ENCODE measurements around the gene RBFOX1. TPM values are rescaled to one million over a fixed set of nuclear protein-coding genes. Genes with fewer than 3 reads are reported as not detected.

Gene RBFOX1
- total RNA-seq, 1 donor: not detected

DNA sequence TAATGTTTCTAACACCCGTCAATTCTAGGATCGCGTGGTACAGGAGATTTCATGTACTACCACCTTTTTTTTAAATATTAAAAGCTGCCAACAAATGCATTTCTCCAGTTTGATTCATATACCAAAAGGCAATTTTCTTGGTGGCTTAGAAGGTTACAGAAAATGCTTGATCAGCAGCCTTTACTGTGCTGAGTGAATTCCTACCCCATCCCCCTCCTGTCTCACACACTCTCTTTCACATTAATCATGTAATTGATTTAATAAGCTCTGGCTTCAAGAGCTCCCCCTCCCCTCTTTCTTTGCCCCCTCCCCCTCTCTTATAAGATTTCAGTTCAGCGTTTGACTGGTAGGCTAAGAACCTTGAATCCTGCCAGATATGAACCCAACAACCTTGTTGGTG, 110.5 kb downstream of the RBFOX1 start:
- TF ChIP-seq, protein P1, sequence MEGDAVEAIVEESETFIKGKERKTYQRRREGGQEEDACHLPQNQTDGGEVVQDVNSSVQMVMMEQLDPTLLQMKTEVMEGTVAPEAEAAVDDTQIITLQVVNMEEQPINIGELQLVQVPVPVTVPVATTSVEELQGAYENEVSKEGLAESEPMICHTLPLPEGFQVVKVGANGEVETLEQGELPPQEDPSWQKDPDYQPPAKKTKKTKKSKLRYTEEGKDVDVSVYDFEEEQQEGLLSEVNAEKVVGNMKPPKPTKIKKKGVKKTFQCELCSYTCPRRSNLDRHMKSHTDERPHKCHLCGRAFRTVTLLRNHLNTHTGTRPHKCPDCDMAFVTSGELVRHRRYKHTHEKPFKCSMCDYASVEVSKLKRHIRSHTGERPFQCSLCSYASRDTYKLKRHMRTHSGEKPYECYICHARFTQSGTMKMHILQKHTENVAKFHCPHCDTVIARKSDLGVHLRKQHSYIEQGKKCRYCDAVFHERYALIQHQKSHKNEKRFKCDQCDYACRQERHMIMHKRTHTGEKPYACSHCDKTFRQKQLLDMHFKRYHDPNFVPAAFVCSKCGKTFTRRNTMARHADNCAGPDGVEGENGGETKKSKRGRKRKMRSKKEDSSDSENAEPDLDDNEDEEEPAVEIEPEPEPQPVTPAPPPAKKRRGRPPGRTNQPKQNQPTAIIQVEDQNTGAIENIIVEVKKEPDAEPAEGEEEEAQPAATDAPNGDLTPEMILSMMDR (IDR thresholded peaks at IDR 0.05; ENCODE audit: insufficient read depth, low read depth, low read length): no peak
- no peak for DNase-seq (ENCODE audit: low read depth)
- H3K4me3 ChIP-seq (ENCODE audit: low read depth, low read length): no peak overlapping the region

DNA sequence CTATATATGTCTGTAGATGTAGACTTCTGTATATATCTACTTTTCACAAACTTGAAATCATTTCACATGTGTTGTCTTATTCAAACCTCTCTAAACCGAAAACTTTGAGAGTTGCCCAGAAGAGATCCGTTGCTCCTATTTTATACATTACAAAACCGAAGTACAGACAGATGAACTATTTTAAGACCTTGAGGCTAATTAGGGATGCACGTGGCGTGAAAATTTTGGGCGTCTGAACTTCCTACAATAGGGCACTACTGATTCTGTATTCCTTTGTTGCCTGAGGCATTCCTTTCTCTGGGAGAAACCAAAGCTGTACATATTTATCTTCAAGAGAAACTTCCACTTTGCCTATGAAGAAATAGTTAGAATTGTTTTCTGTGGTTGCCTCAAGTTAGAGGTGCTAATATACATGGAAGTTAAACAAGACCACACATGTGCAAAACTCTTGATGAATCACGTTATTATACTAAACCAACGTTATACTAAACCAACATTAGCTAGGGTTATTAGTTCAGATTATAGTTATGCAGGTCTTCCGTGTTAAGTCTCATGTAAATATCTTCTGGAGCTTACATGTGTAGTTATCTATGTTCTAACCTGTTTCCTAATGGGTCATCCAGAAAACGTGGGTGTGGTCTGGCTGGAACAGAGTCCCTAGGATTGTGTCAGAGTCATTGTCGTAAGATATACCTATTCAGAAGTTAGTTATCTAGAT, 111.2 kb downstream of the RBFOX1 start:
- no peak for DNase-seq (ENCODE audit: low read depth)
- no peak overlapping the region for H3K4me3 ChIP-seq (ENCODE audit: low read depth, low read length)
- TF ChIP-seq, protein P1 (IDR thresholded peaks at IDR 0.05; ENCODE audit: insufficient read depth, low read depth, low read length): no peak

DNA sequence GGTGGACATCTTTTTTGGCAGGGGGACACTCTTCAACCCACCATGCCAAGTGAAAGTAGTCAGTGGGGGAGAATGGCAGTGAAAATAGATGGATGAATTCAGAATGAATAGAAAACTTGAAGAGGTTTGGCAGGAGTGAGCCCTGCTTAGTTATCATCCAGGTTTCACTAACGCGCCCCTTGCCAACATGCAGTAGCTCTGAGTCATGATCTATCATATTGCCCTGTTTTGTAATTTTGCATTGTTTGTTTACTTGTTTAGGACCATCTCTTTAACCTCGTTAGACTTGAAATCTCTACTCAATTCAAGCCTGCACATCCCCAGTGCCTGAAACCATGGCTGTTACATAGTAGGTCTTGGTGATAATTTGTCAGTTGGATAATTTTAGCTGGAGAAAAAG, 116.7 kb downstream of the RBFOX1 start:
- no peak for DNase-seq (ENCODE audit: low read depth)
- TF ChIP-seq, protein P1 (IDR thresholded peaks at IDR 0.05; ENCODE audit: insufficient read depth, low read depth, low read length): no peak
- H3K4me3 ChIP-seq (ENCODE audit: low read depth, low read length): no peak overlapping the region

DNA sequence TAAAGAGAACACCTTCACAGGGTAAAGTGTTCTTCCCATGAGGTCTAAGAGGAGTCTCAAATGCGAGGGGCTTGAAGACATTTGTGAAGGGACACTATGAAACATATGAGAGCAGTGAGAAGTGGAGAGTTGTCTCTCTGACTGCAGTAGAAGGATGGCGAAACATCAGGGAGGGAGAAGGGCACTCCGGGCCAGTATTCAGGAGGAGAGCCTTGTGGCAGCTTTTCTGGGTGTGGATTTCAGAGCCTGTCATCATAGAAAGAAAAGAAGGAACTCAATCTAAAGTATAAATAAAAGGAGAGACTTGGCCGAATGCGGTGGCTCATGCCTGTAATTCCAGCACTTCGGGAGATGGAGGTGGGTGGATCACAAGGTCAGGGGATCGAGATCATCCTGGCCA, 117.2 kb downstream of the RBFOX1 start:
- TF ChIP-seq, protein P1 (IDR thresholded peaks at IDR 0.05; ENCODE audit: insufficient read depth, low read depth, low read length): no peak
- H3K4me3 ChIP-seq (ENCODE audit: low read depth, low read length): no peak overlapping the region
- DNase-seq (ENCODE audit: low read depth): no peak

DNA sequence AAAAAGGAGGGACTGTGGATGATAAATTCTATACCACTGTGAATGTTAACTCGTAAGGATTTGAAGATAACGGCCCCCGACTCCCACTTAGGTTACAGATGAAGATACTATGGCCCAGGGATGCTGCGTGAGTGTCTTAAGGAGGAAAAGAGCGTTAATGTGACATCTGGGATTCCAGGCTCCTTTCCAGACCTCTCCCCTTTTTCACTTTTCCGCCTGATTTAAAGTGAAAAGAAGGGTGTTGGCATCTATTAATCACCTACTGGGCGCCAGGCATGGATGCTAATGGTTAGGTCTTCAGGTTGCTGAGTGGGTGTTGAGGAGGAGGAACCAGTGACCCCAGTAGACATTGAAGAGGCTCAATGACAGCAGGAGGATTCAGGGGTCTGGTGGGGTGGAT, 117.8 kb downstream of the RBFOX1 start:
- no peak overlapping the region for H3K4me3 ChIP-seq (ENCODE audit: low read depth, low read length)
- DNase-seq (ENCODE audit: low read depth): no peak
- TF ChIP-seq, protein P1 (IDR thresholded peaks at IDR 0.05; ENCODE audit: insufficient read depth, low read depth, low read length): no peak

DNA sequence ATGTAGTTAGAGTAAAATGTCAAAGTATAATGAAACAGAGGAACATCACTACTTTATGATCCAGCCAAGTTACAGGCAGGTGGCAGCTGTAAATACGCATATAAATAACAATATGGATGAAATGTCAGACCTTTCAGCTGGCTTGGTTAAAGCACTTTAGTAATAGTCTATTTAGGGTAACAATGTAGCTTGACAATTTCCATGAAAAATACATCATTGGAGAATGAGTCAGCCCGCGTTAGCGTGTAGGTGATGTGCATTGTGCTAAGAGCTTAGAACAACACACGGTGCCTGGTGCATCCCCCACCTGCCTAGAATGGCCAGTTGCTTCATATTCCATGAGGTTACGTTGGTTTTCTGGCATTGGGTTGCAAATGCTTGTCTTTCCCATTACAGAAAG, 119.4 kb downstream of the RBFOX1 start:
- no peak for DNase-seq (ENCODE audit: low read depth)
- TF ChIP-seq, protein P1 (IDR thresholded peaks at IDR 0.05; ENCODE audit: insufficient read depth, low read depth, low read length): no peak
- no peak overlapping the region for H3K4me3 ChIP-seq (ENCODE audit: low read depth, low read length)

DNA sequence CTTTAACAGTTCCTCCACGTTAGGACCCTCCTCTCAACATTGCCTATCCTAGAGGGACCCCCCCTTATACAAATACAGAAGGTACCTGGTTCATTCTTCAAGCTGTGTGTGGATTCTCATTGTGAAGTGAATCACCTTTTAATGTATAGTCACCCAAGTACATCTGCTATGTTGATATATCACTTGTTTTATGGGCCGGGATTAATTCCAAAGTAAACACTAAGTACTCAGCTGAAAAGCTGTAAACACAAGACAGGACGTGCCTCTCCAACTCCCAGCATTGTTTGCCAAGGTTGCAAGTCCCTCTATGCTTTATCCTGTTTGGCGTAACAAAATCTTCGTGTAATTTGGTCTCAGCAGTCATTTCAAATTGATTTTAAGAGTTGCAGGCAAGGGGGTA, 123.6 kb downstream of the RBFOX1 start:
- no peak overlapping the region for H3K4me3 ChIP-seq (ENCODE audit: low read depth, low read length)
- DNase-seq (ENCODE audit: low read depth): no peak
- TF ChIP-seq, protein P1 (IDR thresholded peaks at IDR 0.05; ENCODE audit: insufficient read depth, low read depth, low read length): no peak
